GM23338 (cell line): Measurements from ENCODE around the gene BCAP29. TPM values are rescaled to one million over a fixed set of nuclear protein-coding genes. Genes with fewer than 3 reads are reported as not detected.

Experiments used
- ATAC-seq: fragments of 200-7000 bp; cut with Tn5 transposase; 3 replicates; pipeline ENCODE4 v1.9.1; 2020
- DNase-seq: peaks from one replicate; pipeline ENCODE4 v3.0.0-alpha.2; 2015; ENCODE audit warnings: low spot score
- H2AFZ ChIP-seq: fragments of 200-600 bp; sonication (generic); 2 replicates; pipeline ENCODE4 v1.8.0; 2016; ENCODE audit warnings: antibody characterized with exemption, mild to moderate bottlenecking, moderate library complexity
- H3F3A ChIP-seq: fragments of 200-600 bp; sonication (generic); replicated peaks from 2 replicates; pipeline ENCODE4 v1.8.0; 2017; ENCODE audit warnings: antibody characterized with exemption, mixed run types, low read depth
- H3K27ac ChIP-seq: fragments of 200-600 bp; sonication (generic); 2 replicates; pipeline ENCODE4 v1.6.1; 2016; ENCODE audit warnings: low read depth
- H3K27me3 ChIP-seq: fragments of 200-600 bp; sonication (generic); 2 replicates; pipeline ENCODE4 v1.8.0; 2016; ENCODE audit warnings: mild to moderate bottlenecking, mixed run types, moderate library complexity; ENCODE audit not compliant: insufficient read depth
- H3K36me3 ChIP-seq: fragments of 200-600 bp; sonication (generic); 2 replicates; pipeline ENCODE4 v1.8.0; 2016; ENCODE audit warnings: mild to moderate bottlenecking; ENCODE audit not compliant: insufficient read depth
- H3K4me1 ChIP-seq: fragments of 200-600 bp; sonication (generic); 2 replicates; pipeline ENCODE4 v1.8.0; 2016; ENCODE audit warnings: mild to moderate bottlenecking, moderate library complexity; ENCODE audit not compliant: insufficient read depth
- H3K4me2 ChIP-seq: fragments of 200-600 bp; sonication (generic); 2 replicates; pipeline ENCODE4 v1.7.1; 2017; ENCODE audit warnings: mixed run types
- H3K4me3 ChIP-seq: fragments of 200-600 bp; sonication (generic); 2 replicates; pipeline ENCODE4 v1.6.1; 2016; ENCODE audit warnings: mixed run types
- H3K79me2 ChIP-seq: fragments of 200-600 bp; sonication (generic); replicated peaks from 2 replicates; pipeline ENCODE4 v1.8.0; 2017; ENCODE audit warnings: mild to moderate bottlenecking; ENCODE audit not compliant: insufficient read depth
- H3K9me2 ChIP-seq: fragments of 200-600 bp; sonication (generic); 2 replicates; pipeline ENCODE4 v1.8.0; 2017; ENCODE audit not compliant: insufficient read depth
- H4K20me1 ChIP-seq: fragments of 200-600 bp; sonication (generic); replicated peaks from 2 replicates; pipeline ENCODE4 v1.8.0; 2017; ENCODE audit warnings: mild to moderate bottlenecking; ENCODE audit not compliant: insufficient read depth
- H3K27ac Mint-ChIP-seq: 2 replicates; pipeline ENCODE4 v1.8.0; 2020; ENCODE audit warnings: inconsistent platforms, mild to moderate bottlenecking, moderate library complexity, mixed read lengths
- H3K27me3 Mint-ChIP-seq: 3 replicates; pipeline ENCODE4 v1.8.0; 2022; ENCODE audit warnings: low read depth, mild to moderate bottlenecking, moderate library complexity, mixed read lengths, inconsistent platforms; ENCODE audit not compliant: insufficient read depth, poor library complexity
- H3K36me3 Mint-ChIP-seq: 3 replicates; pipeline ENCODE4 v1.8.0; 2021; ENCODE audit warnings: low read depth, mild to moderate bottlenecking, inconsistent platforms, moderate library complexity, mixed read lengths
- H3K4me1 Mint-ChIP-seq: 3 replicates; pipeline ENCODE4 v1.8.0; 2020; ENCODE audit warnings: mild to moderate bottlenecking, inconsistent platforms, mixed read lengths
- H3K4me3 Mint-ChIP-seq: 3 replicates; pipeline ENCODE4 v1.8.0; 2021; ENCODE audit warnings: moderate library complexity, mild to moderate bottlenecking, inconsistent platforms, mixed read lengths
- H3K9me3 Mint-ChIP-seq: 3 replicates; pipeline ENCODE4 v1.8.0; 2020; ENCODE audit warnings: moderate library complexity, mild to moderate bottlenecking, inconsistent platforms, mixed read lengths
- CREB1 ChIP-seq: fragments of 250-450 bp; sonication (Bioruptor Pico); IDR thresholded peaks from 2 replicates; pipeline ENCODE4 v1.5.0; 2020; ENCODE audit warnings: low read depth, mild to moderate bottlenecking, moderate library complexity
- ETS1 ChIP-seq: IDR thresholded peaks from 2 replicates; pipeline ENCODE4 v1.6.1; 2016; ENCODE audit warnings: antibody characterized with exemption
- EZH2 ChIP-seq: fragments of 200-600 bp; sonication (generic); IDR thresholded peaks from one replicate; pipeline ENCODE4 v1.8.0; 2017; ENCODE audit warnings: antibody characterized with exemption, mild to moderate bottlenecking, low read depth; ENCODE audit not compliant: unreplicated experiment
- EZH2phosphoT487 ChIP-seq: fragments of 200-600 bp; sonication (generic); IDR thresholded peaks from one replicate; pipeline ENCODE4 v1.8.1; 2018; ENCODE audit warnings: antibody characterized with exemption; ENCODE audit not compliant: unreplicated experiment
- JUNB ChIP-seq: IDR thresholded peaks from one replicate; pipeline ENCODE4 v1.6.1; 2016; ENCODE audit warnings: antibody characterized with exemption; ENCODE audit not compliant: unreplicated experiment
- NANOG ChIP-seq: IDR thresholded peaks from 2 replicates; pipeline ENCODE4 v1.6.1; 2016; ENCODE audit warnings: antibody characterized with exemption, borderline replicate concordance
- POLR2AphosphoS5 ChIP-seq: IDR thresholded peaks from 2 replicates; pipeline ENCODE4 v1.6.1; 2016; ENCODE audit warnings: antibody characterized with exemption, low read depth
- STAT1 ChIP-seq: IDR thresholded peaks from one replicate; pipeline ENCODE4 v1.6.1; 2016; ENCODE audit warnings: antibody characterized with exemption; ENCODE audit not compliant: unreplicated experiment
- ZNF114 ChIP-seq: fragments of 250-450 bp; sonication (Bioruptor Pico); IDR thresholded peaks from 2 replicates; pipeline ENCODE4 v1.5.0; 2020; ENCODE audit warnings: mild to moderate bottlenecking, moderate library complexity
- ZNF331 ChIP-seq: fragments of 250-450 bp; sonication (Bioruptor Pico); IDR thresholded peaks from 2 replicates; pipeline ENCODE4 v1.5.0; 2020; ENCODE audit warnings: low read depth, mild to moderate bottlenecking, moderate library complexity
- polyA plus RNA-seq: library from polyadenylated mRNA; unstranded; fragments of >200 nt; fragmentation: Nextera tagmentation; extraction: Ambion mirVana; gene quantifications from 2 replicates; pipeline ENCODE4 v1.2.1, GENCODE V29; 2016
- total RNA-seq: library from RNA; depleted of rRNA; stranded (reverse); fragments of >200 nt; shearing (Covaris generic); gene quantifications from 2 replicates; pipeline ENCODE4 v1.2.3, GENCODE V29; 2014

Gene BCAP29
- total and polyA plus RNA-seq, 2 experiments from 2014 or later, result 18.4 to 24.0 TPM

- ATAC-seq (no peak), DNase-seq (no peak)
- no peaks in the 10 kb centered on the region for H3K27me3 ChIP-seq
- H3F3A ChIP-seq, result no peaks in the 10 kb centered on the region
- H3K36me3 ChIP-seq, result no peaks in the 10 kb centered on the region
- Mint-ChIP-seq H3K27me3 (peaks cover 7% of the 10 kb centered on the region), H3K27ac (no peak overlapping the region), H3K9me3 (peaks cover 3% of the 10 kb centered on the region; the same call in 2 of the 3 replicates), H3K36me3 (peaks cover 12% of the 10 kb centered on the region), H3K4me3 (no peak overlapping the region), H3K4me1 (no peaks in the 10 kb centered on the region; the same call in 2 of the 3 replicates)
- no peak overlapping the region for H3K4me3 ChIP-seq
- no peaks in the 10 kb centered on the region for H3K4me1 ChIP-seq
- H2AFZ ChIP-seq, result no peak overlapping the region
- no peaks in the 10 kb centered on the region for H4K20me1 ChIP-seq
- TF ChIP-seq ZNF114 (no peak), NANOG (no peak), POLR2AphosphoS5 (no peak)
- H3K4me2 ChIP-seq, result no peak overlapping the region
- H3K79me2 ChIP-seq, result no peaks in the 10 kb centered on the region
- H3K9me2 ChIP-seq, result no peaks in the 10 kb centered on the region
- no peak overlapping the region for H3K27ac ChIP-seq
These were observed 4.7 kb downstream of the BCAP29 start for GRCh38 chr7:107584716-107585115.

- Mint-ChIP-seq H3K9me3 (peaks cover 3% of the 10 kb centered on the region; the same call in 2 of the 3 replicates), H3K36me3 (peaks cover 12% of the 10 kb centered on the region), H3K27me3 (peaks cover 7% of the 10 kb centered on the region), H3K27ac (no peak overlapping the region), H3K4me1 (no peaks in the 10 kb centered on the region), H3K4me3 (no peak overlapping the region)
- Histone ChIP-seq H3K4me2 (no peak overlapping the region), H3K4me1 (no peaks in the 10 kb centered on the region), H3K27ac (no peak overlapping the region), H2AFZ (no peak overlapping the region), H3K79me2 (no peaks in the 10 kb centered on the region), H3K4me3 (no peak overlapping the region), H3K27me3 (no peaks in the 10 kb centered on the region), H4K20me1 (no peaks in the 10 kb centered on the region; the same call in 1 of the 2 replicates), H3F3A (no peaks in the 10 kb centered on the region), H3K9me2 (no peaks in the 10 kb centered on the region), H3K36me3 (no peaks in the 10 kb centered on the region)
- ATAC-seq (no peak), DNase-seq (no peak)
- TF ChIP-seq STAT1 (no peak), ETS1 (no peak), ZNF331 (CRISPR knock-in tag) (no peak), POLR2AphosphoS5 (no peak), EZH2phosphoT487 (no peak), CREB1 (no peak), EZH2 (no peak)
These were observed 8.6 kb downstream of the BCAP29 start for GRCh38 chr7:107588529-107589130.

DNA sequence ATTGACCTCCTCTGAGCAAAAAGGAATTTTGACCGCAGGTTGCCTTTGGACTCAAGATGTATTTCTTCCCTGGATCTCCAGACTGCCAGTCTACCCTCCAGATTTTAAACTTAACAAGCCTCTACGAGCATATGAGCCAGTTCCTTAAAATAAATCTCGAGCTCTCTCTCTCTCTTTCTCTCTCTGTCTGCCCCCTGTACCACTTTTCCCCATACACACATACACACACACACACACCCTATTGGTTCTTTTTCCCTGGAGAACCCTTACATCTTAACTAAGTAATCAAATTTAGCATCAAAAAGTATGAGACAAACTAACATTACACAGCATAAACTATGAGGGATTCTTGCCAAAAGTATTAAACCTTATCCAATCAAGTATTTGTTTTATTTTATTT lies 11.4 kb downstream of the BCAP29 start:
- H3K4me3 Mint-ChIP-seq, result no peak overlapping the region
- H3K27me3 Mint-ChIP-seq, result peaks cover 3% of the 10 kb centered on the region
- Histone ChIP-seq H3K4me2 (no peak overlapping the region), H3K36me3 (no peaks in the 10 kb centered on the region), H3K79me2 (no peaks in the 10 kb centered on the region), H3K27ac (no peak overlapping the region), H3K27me3 (no peaks in the 10 kb centered on the region), H4K20me1 (no peaks in the 10 kb centered on the region; the same call in 1 of the 2 replicates), H3K4me3 (no peak overlapping the region), H2AFZ (no peak overlapping the region), H3F3A (no peaks in the 10 kb centered on the region), H3K9me2 (no peaks in the 10 kb centered on the region), H3K4me1 (no peaks in the 10 kb centered on the region)
- peaks cover 3% of the 10 kb centered on the region; the same call in 2 of the 3 replicates for H3K9me3 Mint-ChIP-seq
- no peak for DNase-seq
- no peak overlapping the region for H3K27ac Mint-ChIP-seq
- ATAC-seq, result no peak
- H3K4me1 Mint-ChIP-seq, result no peaks in the 10 kb centered on the region
- no peak for TF ChIP-seq EZH2
- TF ChIP-seq ZNF114, result no peak
- no peak for TF ChIP-seq NANOG
- no peak for TF ChIP-seq JUNB
- TF ChIP-seq ZNF331 (CRISPR knock-in tag), result no peak
- H3K36me3 Mint-ChIP-seq, result peaks cover 12% of the 10 kb centered on the region
